NK-92 (cell line): Measurements from ENCODE around the gene TMEM131.
"Not testable (repeated sequence)": the region's sequence is repeated elsewhere in the genome, so short reads cannot be mapped to it uniquely, and the experiment has no call there.

ENCODE experiments used
- DNase-seq: peaks from one replicate; lab custom pipeline; 2025; ENCODE audit not compliant: unreplicated experiment; lab: John Stamatoyannopoulos, UW

TMEM131 gene

DNA sequence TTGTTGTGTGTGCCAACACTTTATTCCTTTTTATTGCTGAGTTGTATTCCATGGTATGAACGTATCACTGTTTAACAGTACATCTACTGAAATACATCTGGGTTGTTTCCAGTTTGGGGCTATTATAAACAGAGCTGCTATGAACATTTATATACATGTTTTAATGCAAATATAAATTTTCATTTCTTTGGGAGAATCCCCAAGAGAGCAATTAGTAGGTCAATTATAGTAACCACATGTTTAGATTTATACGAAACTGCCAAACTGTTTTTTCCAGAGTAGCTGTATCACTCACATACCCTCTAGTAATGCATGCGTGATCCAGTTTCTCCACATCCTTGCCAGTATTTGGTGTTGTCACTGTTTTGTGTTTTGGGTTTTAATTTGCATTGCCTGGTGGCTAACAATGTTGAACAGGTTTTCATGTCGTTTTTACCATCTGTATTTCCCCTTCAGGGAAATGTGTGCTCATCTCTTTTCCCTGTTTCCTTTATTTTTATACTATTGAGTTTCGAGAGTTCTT, 81.0 kb downstream of the TMEM131 start:
- DNase-seq: no peak

DNA sequence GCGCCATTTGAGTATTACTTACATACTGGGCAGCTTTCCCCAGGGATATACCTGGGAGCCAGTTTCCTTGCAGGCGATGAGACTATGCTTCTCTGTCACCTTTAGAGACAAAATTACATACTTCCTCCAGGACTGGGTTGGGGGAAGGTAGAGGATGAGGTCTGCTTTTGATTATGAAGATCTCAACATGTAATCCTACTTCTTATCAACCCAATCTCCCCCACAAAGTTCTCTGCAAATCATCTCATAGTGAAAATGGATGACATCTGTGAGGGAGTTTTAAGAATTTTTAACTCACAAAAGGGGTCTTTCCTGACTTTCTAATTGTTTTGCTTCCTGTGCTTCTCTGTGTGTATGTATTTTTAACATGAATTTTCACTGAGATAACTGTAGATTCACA, 81.9 kb downstream of the TMEM131 start:
- no peak for DNase-seq

DNA sequence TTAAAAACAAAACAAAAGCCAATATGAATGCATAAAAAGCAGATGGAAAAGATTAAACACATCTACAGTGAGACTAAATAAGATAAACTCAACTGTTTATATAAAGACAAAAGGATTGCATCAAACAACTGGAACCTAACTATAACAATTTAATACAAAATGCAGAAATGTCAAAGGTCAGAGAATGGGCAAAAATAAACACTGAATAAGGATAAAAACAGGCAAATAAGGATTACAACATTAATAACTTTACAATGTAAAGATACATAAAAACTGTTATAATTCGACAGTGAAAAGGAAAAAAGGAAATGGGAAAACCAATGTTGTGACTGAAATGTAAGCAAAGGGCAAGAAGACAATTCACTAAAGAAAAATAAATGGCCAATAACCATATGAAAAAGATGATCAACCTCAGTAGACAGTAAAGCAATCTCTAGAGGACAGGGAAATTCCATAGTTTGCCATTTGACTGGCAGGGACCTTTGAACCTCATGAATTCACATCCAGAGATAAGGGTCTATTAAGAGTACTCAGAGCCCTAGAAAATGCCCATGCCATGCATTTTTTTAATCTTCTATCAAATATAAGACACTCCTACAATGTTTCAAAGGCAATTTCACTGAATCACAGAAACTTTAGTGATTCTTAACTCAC, 83.7 kb downstream of the TMEM131 start:
- no peak for DNase-seq

DNA sequence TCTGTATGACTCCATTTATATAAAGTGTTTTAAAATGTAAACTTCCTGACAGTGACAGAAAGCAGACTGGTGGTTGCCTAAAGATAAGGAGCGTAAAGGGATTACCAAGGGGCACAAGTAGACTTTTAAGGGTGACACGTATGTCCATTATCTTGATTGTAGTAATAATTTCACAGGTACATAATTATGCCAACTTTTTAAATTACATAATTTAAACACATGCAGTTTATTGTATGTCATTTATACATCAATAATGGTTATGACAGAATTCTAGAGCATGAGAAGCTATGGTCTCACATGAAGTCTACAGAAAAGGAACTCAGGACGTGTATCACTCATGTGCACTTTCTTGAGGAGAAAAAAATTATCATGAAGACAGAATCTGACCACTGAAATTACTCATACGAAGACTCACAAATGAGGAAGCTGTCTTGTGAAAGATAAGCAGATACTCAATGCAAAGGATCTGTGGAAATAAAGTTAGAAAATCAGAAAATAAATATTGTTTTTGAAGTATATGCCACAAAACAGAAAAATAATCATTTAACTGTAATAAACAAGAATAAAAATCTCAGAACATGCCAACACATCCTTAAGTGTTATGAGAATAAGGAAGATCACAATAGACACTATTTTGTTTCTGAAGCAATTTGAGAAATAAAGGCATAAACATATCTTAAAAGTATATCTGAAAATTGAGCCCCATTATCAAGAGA, 84.4 kb downstream of the TMEM131 start:
- no peak for DNase-seq

DNA sequence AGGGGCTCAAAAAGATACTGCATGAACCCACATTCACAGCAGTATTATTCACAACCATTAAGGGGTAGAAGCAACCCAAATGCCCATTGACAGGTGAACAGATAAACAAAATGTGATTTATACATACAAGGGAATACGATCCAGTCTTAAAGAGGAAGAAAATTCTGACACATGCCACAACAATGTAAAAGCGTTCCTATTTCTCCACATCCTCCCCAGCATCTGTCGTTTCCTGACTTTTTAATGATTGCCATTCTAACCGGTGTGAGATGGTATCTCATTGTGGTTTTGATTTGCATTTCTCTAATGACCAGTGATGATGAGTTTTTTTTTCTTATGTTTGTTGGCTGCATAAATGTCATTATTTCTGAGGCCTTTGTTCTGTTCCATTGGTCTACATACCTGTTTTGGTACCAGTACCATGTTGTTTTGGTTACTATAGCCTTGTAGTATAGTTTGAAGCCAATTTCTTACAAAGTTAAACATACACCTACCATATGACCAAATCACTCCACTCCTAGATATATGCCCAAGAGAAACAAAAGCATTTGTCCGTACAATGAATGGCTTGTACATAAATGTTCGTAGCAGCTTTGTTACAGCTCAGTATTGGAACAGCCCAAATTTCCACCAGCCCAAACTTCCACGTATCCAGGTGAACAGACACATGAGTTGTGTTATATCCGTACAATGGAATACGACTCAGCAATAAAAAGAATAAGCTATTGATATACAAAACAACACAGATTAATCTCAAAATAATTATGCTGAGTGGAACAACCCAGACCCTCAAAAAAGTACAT, 85.1 kb downstream of the TMEM131 start:
- no peak for DNase-seq

DNA sequence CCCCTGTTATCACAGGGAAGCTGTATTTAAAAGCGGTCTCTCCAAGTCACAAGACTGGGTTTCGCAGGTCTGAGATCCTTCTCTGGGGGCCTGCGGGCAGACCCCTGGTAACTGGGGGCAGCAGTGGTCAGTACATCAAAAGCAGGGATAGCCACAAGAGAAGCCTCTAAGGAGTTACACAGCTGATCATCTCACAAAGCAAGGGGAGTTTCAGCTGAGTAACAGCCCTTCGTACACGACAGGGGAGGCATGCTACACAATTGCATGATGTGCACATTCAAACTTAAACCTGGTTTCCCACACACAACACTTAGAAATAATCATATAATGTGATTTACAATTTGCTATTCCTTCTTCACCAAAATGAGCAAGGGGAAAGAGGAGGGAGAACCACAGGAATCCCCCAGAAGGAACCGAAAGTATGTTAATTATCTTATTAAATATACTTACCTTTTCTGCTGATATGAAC, 87.5 kb downstream of the TMEM131 start:
- DNase-seq: no peak

DNA sequence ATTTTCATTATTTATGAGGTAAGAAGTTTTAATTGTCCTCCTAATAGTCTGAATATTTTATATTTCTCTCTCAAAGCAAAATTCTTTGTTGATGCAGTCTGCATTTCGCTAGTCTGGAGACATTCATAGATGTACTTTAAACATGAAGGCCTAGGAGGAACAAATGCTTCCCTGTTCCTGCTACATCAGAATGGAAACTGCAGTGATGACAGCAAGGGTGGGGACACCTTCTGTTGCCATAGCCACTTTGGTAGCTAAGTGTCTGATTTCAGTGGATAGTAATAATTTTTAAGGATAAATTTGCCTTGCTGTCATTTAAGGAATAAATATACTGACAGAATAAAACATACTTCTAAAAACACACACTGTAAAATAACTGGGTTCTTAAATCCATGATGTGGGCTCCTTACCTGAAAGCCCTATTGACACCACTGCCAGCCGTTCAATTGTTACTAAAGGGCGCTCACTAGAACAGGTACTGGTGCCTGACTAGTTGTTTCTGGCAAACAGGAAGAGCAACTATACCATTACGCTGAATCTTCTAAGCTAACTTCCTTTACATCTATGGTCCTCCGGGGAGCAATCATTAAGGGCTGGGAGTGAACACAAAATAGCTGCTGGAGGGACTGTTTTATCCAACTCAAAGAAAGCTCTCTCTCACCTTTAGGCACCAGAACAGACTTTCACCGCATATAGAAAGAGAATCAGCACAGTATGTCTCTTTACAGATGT, 88.2 kb downstream of the TMEM131 start:
- DNase-seq: no peak

DNA sequence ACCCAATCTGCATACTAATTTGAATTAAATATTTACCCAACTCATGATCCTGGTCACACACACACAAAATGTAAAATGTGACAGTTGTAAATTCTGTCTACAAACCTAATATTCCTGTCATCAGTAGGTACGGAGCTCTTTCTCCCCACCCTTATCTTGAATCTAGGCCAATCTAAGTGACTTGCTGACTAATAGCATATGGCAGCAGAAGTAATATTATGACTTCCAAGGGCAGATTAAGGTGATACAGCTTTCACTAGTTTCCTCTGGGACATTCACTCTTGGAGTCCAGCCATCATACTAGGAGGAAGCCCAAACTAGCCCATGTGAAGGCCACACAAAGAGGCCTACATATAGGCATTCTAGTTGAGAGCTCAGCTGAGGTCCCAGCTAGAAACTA, 89.4 kb downstream of the TMEM131 start:
- no peak for DNase-seq

DNA sequence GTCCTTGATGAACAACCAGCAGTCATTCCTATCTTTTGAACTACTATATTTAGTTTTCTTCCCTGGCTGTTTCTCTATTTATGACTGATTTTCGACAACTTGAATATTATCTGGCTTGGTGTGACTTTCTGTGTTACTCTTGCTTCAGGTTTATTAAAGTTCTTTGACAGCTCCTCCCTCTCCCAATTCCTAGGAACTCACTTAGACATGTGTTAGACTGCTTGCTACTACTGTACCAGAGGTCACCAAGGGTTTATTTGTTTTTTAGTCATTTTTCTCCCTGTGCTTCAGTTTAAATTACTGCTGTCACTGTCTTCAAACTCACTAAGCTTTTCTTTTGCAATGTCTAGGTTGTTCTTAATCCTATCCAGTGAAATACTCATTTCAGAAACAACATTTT, 90.5 kb downstream of the TMEM131 start:
- no peak for DNase-seq

DNA sequence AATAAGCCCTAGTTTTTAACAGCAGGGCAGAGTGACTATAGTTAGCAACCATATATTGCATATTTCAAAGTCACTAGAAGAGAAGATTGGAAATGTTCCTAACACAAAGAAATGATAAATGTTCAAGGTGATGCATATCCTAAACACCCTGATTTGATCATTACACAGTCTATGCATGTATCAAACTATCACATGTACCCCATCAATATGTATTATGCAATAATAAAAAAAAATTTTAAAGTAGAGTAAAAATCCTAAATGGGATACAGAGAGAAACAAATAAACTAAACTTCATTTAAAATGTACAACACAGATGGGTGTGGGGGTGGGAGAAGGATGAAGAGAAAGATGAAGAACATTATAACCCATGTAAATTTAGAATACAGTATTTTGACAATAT, 93.9 kb downstream of the TMEM131 start:
- no peak for DNase-seq

DNA sequence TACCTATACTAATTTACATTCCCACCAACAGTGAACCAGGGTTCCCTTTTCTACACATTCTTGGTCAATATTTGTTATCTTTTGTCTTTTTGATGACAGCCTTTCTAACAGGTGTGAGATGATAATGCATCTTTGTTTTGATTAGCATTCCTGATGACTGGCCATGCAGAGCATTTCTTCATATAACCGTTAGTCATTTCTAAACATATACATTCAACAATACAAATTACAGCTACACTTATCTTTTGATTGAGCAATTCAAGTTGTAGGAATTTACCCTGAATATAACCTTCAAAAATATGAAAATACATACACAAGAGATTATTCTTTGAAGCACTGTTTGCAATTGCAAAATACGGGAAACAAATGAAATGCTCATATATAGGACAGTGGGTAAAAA, 94.9 kb downstream of the TMEM131 start:
- DNase-seq: no peak

DNA sequence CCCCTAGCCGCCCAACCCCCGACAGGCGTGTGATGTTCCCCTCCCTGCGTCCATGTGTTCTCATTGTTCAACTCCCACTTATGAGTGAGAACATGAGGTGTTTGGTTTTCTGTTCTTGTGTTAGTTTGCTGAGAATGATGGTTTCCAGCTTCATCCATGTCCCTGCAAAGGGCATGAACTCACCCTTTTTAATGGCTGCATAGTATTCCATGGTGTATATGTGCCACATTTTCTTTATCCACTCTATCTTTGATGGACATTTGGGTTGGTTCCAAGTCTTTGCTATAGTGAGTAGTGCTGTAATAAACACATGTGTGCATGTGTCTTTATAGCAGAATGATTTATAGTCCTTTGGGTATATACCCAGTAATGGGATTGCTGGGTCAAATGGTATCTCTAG, 102.7 kb downstream of the TMEM131 start:
- not testable (repeated sequence) for DNase-seq

DNA sequence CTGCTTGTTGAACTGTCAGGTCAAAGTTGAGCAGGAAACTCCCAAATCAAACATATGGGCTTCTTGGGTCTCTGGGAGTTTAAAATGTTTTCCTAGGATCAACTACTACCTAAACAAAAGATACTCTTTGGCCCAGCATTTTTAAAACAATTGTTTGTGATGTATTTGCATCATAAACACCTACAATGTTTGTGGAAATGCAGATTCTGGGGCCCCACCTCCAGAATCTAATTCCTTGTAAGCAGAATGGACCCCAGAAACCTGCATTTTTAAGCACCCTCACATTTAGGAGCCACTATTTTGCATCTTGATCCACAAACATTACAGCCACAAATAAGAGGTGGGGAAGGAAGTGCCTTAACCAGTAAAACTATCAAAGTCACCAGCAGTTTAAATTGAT, 104.1 kb downstream of the TMEM131 start:
- no peak for DNase-seq

DNA sequence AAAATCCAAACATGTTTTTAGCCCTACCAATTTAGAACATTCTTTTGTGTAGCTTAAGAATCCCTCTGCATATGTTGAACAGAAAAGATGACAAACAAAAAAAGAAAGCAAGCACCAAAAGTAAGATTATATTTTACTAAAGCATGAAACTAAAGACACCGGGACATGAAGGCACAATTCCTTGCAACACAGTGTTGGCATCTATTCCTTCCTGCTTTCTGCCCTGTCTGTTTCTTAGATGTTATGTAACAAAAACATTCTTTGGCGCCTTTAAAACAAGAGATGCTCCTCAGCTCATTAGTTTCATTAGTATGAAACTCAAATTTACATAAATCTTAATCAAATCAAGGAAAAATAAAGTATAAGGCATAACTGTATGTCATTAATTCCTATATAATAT, 106.6 kb downstream of the TMEM131 start:
- no peak for DNase-seq

DNA sequence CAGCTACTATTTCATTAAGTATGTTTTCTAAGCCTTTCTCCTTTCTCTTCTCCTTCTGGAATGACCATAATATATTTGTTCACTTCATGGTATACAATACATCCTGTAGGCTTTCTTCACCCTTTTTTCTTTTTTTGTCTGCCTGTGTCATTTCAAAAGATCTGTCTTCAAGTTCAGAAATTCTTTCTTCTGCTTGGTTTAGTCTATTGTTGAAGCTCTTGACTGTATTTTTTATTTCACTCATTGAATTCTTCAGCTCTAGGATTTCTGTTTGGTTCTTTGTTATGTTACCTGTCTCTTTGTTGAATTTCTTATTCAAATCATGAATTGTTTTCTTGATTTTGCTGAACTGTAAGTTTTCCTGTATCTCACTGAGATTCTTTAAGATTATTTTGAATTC, 109.9 kb downstream of the TMEM131 start:
- DNase-seq: no peak

DNA sequence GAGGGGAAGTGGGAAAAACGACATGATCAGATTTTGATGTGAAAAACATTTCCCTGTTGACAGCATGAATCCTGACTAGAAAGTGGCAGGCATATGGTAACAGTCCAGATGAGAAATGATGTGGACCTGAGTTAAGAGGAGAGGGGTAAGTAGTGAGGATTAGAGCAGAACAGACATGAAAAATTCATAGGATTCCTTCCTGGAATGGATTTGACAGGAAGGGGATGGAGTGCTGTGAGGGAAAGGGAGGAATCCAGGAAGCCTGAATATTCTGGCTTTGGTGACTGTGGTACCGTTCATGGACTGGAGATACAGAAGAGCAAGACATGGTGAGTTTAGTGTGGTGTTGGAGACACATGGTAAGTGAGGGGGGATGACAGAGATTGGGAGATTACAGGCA, 115.4 kb downstream of the TMEM131 start:
- no peak for DNase-seq

DNA sequence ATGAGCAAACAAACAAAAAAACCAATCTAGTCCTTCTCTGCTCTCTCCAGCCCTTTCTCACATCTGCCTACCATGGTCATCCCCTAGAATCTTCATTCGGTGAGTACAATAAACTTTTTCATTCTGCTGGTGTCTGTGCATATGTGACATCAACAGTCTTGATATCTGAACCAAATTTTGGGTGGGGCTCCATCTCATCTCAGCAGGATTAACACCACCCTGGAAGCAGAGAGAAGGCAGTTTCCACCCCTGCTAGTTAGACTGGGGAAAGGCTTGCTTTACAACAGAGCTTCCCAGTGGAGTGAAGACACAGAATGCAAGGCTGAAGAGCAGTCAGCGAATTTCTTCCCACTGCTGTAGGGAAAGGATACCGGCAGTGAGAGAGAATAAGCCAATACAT, 116.9 kb downstream of the TMEM131 start:
- no peak for DNase-seq

DNA sequence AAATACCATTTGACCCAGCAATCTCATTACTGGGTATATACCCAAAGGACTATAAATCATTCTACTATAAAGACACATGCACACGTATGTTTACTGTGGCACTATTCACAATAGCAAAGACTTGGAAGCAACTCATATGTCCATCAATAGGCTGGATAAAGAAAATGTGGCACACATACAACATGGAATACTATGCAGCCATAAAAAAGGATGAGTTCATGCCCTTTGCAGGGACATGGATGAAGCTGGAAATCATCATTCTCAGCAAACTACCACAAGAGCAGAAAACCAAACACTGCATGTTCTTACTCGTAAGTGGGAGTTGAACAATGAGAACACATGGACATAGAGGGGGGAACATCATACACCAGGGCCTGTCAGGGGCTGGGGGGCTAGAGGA, 117.4 kb downstream of the TMEM131 start:
- DNase-seq: not testable (repeated sequence)

DNA sequence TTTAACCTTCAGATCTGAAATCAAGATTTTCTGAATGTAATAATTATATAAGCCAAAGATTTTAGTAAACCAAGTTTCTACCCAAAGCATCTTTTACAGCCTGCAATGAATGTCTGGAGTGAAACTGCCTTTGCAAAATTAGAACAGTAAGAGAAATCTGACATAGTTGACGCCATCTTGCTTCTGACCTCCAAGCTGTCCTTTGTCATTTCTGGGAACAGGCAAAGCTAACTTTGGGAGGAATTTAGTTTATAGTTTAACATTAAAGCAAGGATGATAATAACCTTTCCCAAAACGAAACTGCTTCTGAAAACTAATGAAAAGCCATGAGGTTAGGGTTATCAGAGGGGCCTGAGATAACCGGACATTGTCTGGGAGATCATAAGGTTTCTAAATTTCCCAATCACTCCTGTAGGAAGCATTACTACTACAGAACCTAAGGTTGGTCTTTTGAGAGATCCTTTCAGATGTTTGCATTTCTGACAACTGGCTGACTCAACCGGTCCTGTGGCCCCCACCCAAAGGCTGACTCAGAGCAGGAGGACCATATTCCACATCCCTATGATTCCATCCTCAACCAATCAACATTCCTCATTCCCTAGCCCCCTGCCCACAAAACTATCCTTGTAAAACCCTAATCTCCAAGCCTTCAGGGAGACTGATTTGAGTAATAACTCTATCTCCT, 124.5 kb downstream of the TMEM131 start:
- no peak for DNase-seq

DNA sequence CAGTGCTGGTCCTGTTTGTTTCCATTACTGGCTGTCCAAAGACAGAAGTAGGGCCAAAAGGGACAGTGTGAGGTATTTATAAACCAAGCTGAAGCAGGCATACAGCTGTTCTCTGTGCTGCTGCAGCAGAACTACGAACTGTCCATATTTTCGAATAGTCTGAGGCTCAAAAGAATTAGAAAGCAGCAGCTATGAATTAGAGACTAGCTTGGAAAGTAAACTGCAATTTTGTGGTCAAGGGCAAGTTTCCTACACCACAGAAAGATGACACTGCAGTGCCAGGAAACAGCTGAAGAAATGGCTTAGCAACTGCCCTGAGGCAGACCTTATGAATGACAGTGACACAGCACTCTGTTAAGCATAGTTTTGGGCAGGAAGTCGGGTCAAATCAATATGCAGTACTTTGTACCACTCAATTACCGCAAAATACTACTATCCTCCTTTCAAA, 125.3 kb downstream of the TMEM131 start:
- DNase-seq: peak; percentile 6
